AG04449 (cell line): Measurements from ENCODE around the gene FANCC.

Experiments
- CTCF ChIA-PET: fragments of 350-600 bp; formaldehyde crosslinking; extraction: SDS; loops from one replicate; lab custom pipeline; 2021; ENCODE audit warnings: antibody characterized with exemption; lab: Yijun Ruan, JAX
- POLR2A ChIA-PET: fragments of 400-600, 350-600 bp; formaldehyde crosslinking; extraction: SDS; loops from one replicate; lab custom pipeline; 2020; ENCODE audit warnings: antibody characterized with exemption, inconsistent platforms; lab: Yijun Ruan, JAX
- DNase-seq: peaks from one replicate; pipeline ENCODE4 v3.0.0-alpha.2; 2010; ENCODE audit warnings: low read depth, low spot score
- H3K4me3 ChIP-seq: 2 replicates; pipeline ENCODE4 v1.5.1; 2011; ENCODE audit warnings: low read depth, mild to moderate bottlenecking, control low read depth, low read length
- TF ChIP-seq, protein P1 (sequence below): IDR thresholded peaks from one replicate; pipeline ENCODE4 v1.5.1; 2011; ENCODE audit warnings: mild to moderate bottlenecking, moderate library complexity, low read length, control low read depth, inconsistent platforms; ENCODE audit not compliant: insufficient read depth; ENCODE audit errors: missing control alignments

Gene FANCC

DNA sequence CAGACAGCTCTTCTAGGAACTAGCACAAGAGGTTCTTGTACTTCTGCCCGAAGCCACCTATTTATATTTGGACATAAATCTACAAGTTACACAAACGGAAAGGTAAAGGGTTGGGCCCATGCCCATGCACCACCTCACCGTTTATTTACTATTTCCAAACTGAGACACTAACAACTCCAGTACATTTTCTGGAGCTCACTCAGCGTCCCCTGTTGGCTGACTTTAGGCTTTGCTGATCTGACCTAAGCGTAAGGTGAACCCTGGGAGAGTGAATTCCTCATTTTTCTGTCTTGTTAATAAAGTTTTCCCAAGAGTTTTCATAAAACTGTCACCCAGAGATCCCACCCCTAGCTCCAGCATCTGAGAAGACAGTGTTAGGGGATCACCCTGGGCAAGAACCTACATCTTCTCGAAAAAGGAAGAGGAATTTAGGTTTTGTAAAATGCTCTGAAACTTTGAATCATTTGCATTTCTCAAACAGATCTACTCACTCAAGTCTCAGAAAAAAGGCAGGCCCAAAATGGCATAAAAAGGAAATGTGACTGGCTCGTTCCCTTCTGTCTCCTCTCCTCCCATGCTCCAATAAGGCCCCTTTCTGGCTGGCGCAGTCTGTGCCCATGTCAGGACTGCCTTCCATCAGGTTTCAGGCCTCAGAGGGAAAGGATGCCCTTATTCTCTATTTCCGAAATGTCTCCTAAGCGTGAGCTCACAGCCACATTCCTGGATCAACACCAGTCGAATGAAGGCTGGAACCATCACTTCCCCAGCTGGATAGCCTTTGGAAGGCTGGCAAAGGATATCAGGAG is 201.3 kb downstream of the FANCC start:
- no peak for DNase-seq
- TF ChIP-seq, protein P1, sequence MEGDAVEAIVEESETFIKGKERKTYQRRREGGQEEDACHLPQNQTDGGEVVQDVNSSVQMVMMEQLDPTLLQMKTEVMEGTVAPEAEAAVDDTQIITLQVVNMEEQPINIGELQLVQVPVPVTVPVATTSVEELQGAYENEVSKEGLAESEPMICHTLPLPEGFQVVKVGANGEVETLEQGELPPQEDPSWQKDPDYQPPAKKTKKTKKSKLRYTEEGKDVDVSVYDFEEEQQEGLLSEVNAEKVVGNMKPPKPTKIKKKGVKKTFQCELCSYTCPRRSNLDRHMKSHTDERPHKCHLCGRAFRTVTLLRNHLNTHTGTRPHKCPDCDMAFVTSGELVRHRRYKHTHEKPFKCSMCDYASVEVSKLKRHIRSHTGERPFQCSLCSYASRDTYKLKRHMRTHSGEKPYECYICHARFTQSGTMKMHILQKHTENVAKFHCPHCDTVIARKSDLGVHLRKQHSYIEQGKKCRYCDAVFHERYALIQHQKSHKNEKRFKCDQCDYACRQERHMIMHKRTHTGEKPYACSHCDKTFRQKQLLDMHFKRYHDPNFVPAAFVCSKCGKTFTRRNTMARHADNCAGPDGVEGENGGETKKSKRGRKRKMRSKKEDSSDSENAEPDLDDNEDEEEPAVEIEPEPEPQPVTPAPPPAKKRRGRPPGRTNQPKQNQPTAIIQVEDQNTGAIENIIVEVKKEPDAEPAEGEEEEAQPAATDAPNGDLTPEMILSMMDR: no peak
- ChIA-PET CTCF (interaction anchor here (1.0 to 5.5 kb wide), 3 partner anchors 12 to 447 kb away, joined by 3 to 128 read pairs (median 6); no protein-coding TSS in a partner anchor), POLR2A (interaction anchor here (1.4 kb wide), 1 partner anchor 24 kb away, joined by 3 read pairs; no protein-coding TSS in a partner anchor)
- H3K4me3 ChIP-seq: no peak overlapping the region

DNA sequence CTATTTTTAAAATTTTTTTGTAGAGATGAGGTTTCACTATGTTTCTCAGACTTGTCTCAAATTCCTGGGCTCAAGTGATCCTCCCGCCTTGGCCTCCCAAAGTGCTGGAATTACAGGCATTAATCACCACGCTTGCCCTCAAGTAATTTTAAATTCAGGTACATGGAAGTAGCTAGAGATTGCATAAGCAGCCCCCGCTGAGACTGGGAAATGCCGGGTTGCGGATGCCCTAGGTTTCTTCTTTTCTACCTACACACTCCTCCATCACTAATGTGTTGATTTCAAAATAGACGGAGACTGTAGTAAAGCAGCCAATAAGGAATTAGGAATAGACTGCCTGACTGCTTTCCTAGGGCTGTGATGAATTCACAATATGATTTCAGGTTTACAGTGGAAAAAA is 202.4 kb downstream of the FANCC start:
- TF ChIP-seq, protein P1: no peak
- ChIA-PET POLR2A (interaction anchor here (1.4 kb wide), 1 partner anchor 23 kb away, joined by 3 read pairs; no protein-coding TSS in a partner anchor), CTCF (interaction anchor here (0.9 to 5.5 kb wide), 3 partner anchors 13 to 446 kb away, joined by 3 to 128 read pairs (median 4); no protein-coding TSS in a partner anchor)
- H3K4me3 ChIP-seq: no peak overlapping the region
- DNase-seq: no peak

DNA sequence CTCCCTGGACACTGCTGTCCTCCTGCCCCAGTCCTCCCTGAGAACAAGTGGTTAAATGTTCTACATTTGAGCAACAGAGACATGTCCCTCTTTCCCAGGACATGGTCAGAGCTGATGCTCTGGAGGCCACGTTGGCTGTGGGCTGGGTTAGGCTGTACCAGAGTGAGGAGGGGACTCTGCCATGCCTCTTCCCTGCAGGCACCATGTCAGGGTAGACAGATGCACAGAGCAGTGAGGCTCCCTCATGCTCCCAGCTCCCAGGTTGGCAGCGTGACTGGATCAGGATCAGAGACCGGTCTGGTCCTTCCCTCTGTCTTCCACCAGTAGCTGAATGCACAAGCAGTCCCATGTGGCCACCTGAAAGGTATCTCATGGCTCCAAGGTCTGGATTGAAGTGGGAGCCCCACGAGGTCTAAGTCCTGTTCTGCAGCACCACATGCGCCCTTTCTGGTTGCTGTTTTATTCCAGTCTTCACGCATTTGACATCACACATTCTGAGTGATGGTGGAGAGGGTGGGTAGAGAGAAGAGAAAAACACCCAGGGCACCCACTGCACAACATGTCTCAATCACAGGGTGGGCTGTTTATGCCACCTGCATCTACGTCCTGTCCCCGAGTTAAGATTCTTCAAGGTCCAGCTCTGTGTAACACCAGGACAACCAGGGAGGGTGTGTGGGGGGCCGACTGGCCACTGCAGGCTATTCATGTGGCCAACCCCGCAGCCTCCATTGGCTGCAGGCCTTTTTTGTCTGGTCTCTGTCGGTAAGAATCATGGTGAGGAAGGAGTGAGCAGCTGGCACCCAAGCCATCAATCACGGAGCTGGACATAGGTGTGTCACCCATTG is 204.9 kb downstream of the FANCC start:
- DNase-seq: no peak
- H3K4me3 ChIP-seq: no peak overlapping the region
- ChIA-PET POLR2A (no interaction called here), CTCF (interaction anchor here (0.8 to 7.8 kb wide), 2 partner anchors 16 to 445 kb away, joined by 3 to 91 read pairs; no protein-coding TSS in a partner anchor)
- TF ChIP-seq, protein P1: no peak

DNA sequence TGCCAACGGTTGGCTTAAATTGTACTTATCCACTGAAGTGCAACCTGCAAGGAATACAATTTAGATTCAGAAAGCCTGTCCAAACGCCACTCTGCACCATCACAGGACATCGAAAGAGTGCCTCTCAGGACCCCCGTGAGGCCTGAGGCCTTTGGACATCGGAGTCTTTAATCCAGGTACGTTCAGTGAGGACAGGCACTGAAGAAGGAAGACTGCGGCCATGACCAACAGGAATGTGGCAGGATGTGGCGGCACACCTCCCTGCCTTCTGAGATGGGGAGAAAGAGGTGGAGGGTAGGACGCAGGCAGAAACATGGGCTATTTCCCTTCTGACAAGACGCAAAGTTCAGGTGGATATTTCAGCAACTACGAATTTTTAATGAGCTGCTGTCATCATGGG is 205.8 kb downstream of the FANCC start:
- H3K4me3 ChIP-seq: no peak overlapping the region
- CTCF ChIA-PET: interaction anchor here (0.8 to 7.8 kb wide), 2 partner anchors 17 to 444 kb away, joined by 3 to 91 read pairs; no protein-coding TSS in a partner anchor
- no peak for DNase-seq
- TF ChIP-seq, protein P1: no peak
- POLR2A ChIA-PET: no interaction called here

DNA sequence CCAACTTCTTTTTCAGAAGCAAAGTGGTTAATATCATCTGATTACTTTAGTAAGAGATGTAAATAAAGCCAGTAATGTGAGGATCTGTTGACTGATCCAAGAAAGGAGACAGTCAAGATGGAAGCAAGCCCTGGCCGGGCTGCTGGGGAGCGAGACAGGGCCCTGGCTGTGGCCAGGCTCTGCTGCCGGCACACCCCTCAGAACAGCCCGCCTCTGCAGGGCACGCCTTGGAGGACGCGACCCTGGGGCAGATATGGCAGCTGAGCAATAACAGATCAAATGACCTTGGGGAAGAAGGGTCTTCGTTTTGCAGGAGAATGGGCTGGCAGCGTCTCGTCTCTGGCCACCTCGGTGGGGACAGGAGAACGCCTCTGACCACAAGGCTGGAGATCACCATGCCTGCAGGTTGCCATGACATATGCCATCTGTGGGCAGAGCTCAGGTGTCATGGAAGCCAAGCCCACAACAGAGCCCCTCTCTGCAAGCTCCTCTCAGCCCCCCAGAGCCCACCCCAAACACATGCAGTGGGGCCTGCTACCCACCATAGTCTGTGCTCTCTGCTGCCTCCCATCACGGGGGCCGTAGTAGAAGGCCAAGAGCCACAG is 206.5 kb downstream of the FANCC start:
- H3K4me3 ChIP-seq: no peak overlapping the region
- POLR2A ChIA-PET: no interaction called here
- CTCF ChIA-PET: interaction anchor here (7.8 kb wide), 1 partner anchor 17 kb away, joined by 91 read pairs; no protein-coding TSS in a partner anchor
- TF ChIP-seq, protein P1: no peak
- DNase-seq: no peak
